Right atrium auricular region (tissue), 2 donors: ENCODE data around the gene RHOF. TPM values are rescaled to one million over a fixed set of nuclear protein-coding genes. Genes with fewer than 3 reads are reported as not detected.

Experiments
- DNase-seq: peaks from one replicate; pipeline ENCODE4 v3.0.0-alpha.2; 2019; ENCODE audit warnings: low spot score
- H3K27ac ChIP-seq, 2 donors: fragments of 200-600 bp; sonication (generic); 1 replicate in 1 of 2; 2 replicates in 1 of 2; pipeline ENCODE4 v1.5.1; 2016 to 2019
- H3K27me3 ChIP-seq, 2 donors: fragments of 200-600 bp; sonication (generic); one replicate each; pipeline versions ENCODE4 v1.5.1 to v1.6.0; 2017 to 2019
- H3K36me3 ChIP-seq: fragments of 200-600 bp; sonication (generic); one replicate; pipeline ENCODE4 v1.5.1; 2016
- H3K4me1 ChIP-seq, 2 donors: fragments of 200-600 bp; sonication (generic); one replicate each; pipeline versions ENCODE4 v1.5.1 to v1.6.0; 2017 to 2019
- H3K4me3 ChIP-seq, 2 donors: fragments of 200-600 bp; sonication (generic); 1 replicate in 1 of 2; 2 replicates in 1 of 2; pipeline ENCODE4 v1.5.1; 2017 to 2019; ENCODE audit warnings: mild to moderate bottlenecking in 1 of 2, moderate library complexity in 1 of 2
- H3K9me3 ChIP-seq, 2 donors: fragments of 200-600 bp; sonication (generic); one replicate each; pipeline ENCODE4 v1.5.1; 2019
- total RNA-seq, 2 donors: library from RNA; depleted of rRNA; stranded (reverse); fragments of >200 nt; gene quantifications; one replicate each; pipeline ENCODE4 v1.1.0, GENCODE V29; 2016
- TF ChIP-seq, protein P1 (sequence below), 2 donors: fragments of 200-600 bp; sonication (generic); IDR thresholded peaks; one replicate each; pipeline ENCODE4 v1.5.1; 2019; ENCODE audit warnings: antibody characterized with exemption in 2 of 2

Gene RHOF
- total RNA-seq, 2 donors from 2014 or later = 7.3 to 21.9 TPM

DNA sequence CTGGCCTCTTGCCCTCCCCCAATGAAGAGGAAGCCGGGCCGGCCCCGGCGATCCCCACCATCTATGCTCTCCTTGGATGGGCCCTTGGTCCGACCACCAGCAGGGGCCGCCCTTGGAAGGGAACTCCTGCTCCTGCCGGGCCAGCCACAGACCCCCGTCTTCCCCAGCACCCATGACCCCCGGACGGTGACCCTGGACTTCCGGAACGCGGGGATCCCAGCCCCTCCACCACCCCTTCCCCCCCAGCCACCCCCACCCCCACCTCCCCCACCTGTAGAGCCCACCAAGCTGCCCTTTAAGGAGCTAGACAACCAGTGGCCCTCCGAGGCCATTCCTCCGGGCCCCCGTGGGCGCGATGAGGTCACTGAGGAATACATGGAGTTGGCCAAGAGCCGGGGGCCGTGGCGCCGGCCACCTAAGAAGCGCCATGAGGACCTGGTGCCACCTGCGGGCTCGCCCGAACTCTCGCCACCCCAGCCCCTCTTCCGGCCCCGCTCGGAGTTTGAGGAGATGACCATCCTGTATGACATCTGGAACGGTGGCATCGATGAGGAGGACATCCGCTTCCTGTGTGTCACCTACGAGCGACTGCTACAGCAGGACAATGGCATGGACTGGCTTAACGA is 29.7 kb upstream of the RHOF start:
- H3K27ac ChIP-seq = no peak overlapping the region
- H3K9me3 ChIP-seq = no peaks in the 10 kb centered on the region
- no peaks in the 10 kb centered on the region for H3K4me1 ChIP-seq
- H3K27me3 ChIP-seq = no peaks in the 10 kb centered on the region
- H3K4me3 ChIP-seq = no peak overlapping the region
- TF ChIP-seq, protein P1, sequence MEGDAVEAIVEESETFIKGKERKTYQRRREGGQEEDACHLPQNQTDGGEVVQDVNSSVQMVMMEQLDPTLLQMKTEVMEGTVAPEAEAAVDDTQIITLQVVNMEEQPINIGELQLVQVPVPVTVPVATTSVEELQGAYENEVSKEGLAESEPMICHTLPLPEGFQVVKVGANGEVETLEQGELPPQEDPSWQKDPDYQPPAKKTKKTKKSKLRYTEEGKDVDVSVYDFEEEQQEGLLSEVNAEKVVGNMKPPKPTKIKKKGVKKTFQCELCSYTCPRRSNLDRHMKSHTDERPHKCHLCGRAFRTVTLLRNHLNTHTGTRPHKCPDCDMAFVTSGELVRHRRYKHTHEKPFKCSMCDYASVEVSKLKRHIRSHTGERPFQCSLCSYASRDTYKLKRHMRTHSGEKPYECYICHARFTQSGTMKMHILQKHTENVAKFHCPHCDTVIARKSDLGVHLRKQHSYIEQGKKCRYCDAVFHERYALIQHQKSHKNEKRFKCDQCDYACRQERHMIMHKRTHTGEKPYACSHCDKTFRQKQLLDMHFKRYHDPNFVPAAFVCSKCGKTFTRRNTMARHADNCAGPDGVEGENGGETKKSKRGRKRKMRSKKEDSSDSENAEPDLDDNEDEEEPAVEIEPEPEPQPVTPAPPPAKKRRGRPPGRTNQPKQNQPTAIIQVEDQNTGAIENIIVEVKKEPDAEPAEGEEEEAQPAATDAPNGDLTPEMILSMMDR (IDR thresholded peaks at IDR 0.05) = no peak
- DNase-seq = no peak
- H3K36me3 ChIP-seq = peaks cover 79% of the 10 kb centered on the region

GRCh38 chr12:121822393-121823100 is 29.1 kb upstream of the RHOF start:
- DNase-seq = no peak
- Histone ChIP-seq H3K9me3 (no peaks in the 10 kb centered on the region), H3K27me3 (no peaks in the 10 kb centered on the region), H3K36me3 (peaks cover 79% of the 10 kb centered on the region), H3K4me3 (no peak overlapping the region), H3K27ac (no peak overlapping the region), H3K4me1 (no peaks in the 10 kb centered on the region)
- TF ChIP-seq, protein P1 (IDR thresholded peaks at IDR 0.05) = no peak

DNA sequence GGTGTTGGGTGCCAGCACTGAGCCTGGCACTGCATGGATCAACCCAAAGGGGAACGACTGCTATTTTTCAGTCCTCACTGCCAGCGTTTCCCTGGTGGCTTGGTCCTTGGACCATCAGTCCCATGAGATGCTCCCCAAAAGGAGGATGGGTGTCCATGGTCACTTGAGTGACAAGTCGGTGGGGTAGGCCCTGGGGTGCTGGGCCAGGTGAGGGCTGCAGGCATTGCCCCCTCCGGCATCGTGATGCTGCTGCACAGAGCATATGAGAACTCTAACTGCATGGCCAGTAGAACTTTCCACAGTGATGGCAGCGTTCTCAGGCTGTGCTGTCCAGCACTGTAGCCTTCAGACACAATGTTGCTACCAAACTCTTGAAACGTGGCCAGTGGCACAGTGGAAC is 26.6 kb upstream of the RHOF start:
- no peaks in the 10 kb centered on the region for H3K4me1 ChIP-seq
- no peaks in the 10 kb centered on the region for H3K9me3 ChIP-seq
- H3K36me3 ChIP-seq = peaks cover 90% of the 10 kb centered on the region
- no peaks in the 10 kb centered on the region for H3K27me3 ChIP-seq
- no peak for DNase-seq
- TF ChIP-seq, protein P1 (IDR thresholded peaks at IDR 0.05) = no peak
- H3K27ac ChIP-seq = no peak overlapping the region
- H3K4me3 ChIP-seq = no peak overlapping the region

GRCh38 chr12:121819212-121819949 is 25.9 kb upstream of the RHOF start:
- Histone ChIP-seq H3K27ac (no peak overlapping the region), H3K9me3 (no peaks in the 10 kb centered on the region), H3K36me3 (peaks cover 95% of the 10 kb centered on the region)

GRCh38 chr12:121817648-121818043 is 24.2 kb upstream of the RHOF start:
- Histone ChIP-seq H3K4me1 (peaks cover 0 to 15% of the 10 kb centered on the region in 2 donors), H3K9me3 (no peaks in the 10 kb centered on the region), H3K27ac (no peak overlapping the region), H3K27me3 (no peaks in the 10 kb centered on the region), H3K4me3 (no peak overlapping the region), H3K36me3 (peaks cover 89% of the 10 kb centered on the region)
- TF ChIP-seq, protein P1 (IDR thresholded peaks at IDR 0.05) = no peak
- no peak for DNase-seq

More at GRCh38 chr12:121819212-121819949, 25.9 kb upstream of the RHOF start:
- DNase-seq = no peak
- TF ChIP-seq, protein P1 (IDR thresholded peaks at IDR 0.05) = no peak
- Histone ChIP-seq H3K27me3 (no peaks in the 10 kb centered on the region), H3K4me3 (no peak overlapping the region), H3K4me1 (no peaks in the 10 kb centered on the region)
